Erythroblast (primary cell): ENCODE results near the gene OR12D2.

Experiments used
- GATA1 ChIP-seq: IDR thresholded peaks from 2 replicates; pipeline ENCODE4 v1.6.1; 2011; ENCODE audit warnings: low read depth, mild to moderate bottlenecking, control low read depth, low read length, moderate library complexity
- POLR2A ChIP-seq: IDR thresholded peaks from 2 replicates; pipeline ENCODE4 v1.6.1; 2011; ENCODE audit warnings: mild to moderate bottlenecking, low read length

- no peak for TF ChIP-seq POLR2A
- TF ChIP-seq GATA1, result no peak
Measured at GRCh38 chr6:29355603-29356002, 39.8 kb upstream of the OR12D2 start.
